ENCODE results near the gene ARRDC5. TPM values are rescaled to one million over a fixed set of nuclear protein-coding genes. Genes with fewer than 3 reads are reported as not detected.

ARRDC5 gene
- total and polyA plus RNA-seq, 2 of the 8 experiments (the other 6 are each of a cell fraction or from before 2014, with no cell fraction given) = not detected

DNA sequence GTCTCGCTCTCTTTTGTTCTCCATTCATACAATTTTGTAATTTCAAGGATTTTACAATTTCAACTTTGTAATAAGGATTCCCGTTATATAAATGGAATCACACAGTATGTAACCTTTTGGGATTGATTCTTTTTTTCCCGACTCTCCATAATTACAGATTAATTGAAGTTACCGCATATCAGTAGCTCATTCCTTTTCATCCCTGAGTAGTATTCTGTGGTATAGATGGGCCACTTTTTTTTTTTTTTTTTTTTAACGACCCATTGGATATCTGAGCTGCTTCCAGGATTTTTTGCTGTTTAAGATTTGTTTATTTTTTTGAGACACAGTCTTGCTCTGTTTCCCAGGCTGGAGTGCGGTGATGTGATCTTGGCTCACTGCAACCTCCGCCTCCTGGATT is 34.4 kb upstream of the ARRDC5 start (continued):
- TF ChIP-seq ATF2 (IDR thresholded peaks at IDR 0.05; ENCODE audit: low read length) (no peak), BRCA1 (IDR thresholded peaks at IDR 0.05; ENCODE audit: low read depth, low read length) (no peak), RAD21 (IDR thresholded peaks at IDR 0.05 in 1 of 2, conservative IDR thresholded peaks at IDR 0.05 in 1 of 2; ENCODE audit: low read depth in 2 of 2, low read length in 2 of 2) (no peak), SP1 (IDR thresholded peaks at IDR 0.05; ENCODE audit: low read depth, low read length) (no peak), KDM5A (IDR thresholded peaks at IDR 0.05; ENCODE audit: low read length) (no peak)

All from H1 (cell line).